A549 (cell line): ENCODE data around the gene HDHD2.

Source experiments
- BCL3 ChIP-seq: fragments of >200 bp; sonication (Bioruptor Twin); formaldehyde crosslinking; IDR thresholded peaks from 3 replicates; pipeline ENCODE4 v1.6.1; 2016
- CEBPB ChIP-seq, 2 experiments: fragments of >200 bp in 1 of 2; sonication (Bioruptor Twin) in 1 of 2; formaldehyde crosslinking in 1 of 2; IDR thresholded peaks; 2 replicates each; pipeline ENCODE4 v1.6.1; 2012 to 2016
- CHD4 ChIP-seq: fragments of 200-600 bp; sonication (generic); IDR thresholded peaks from 2 replicates; pipeline ENCODE4 v1.6.1; 2016; ENCODE audit warnings: antibody characterized with exemption, mild to moderate bottlenecking, borderline replicate concordance
- CTCF ChIP-seq: fragments of >200 bp; sonication (Bioruptor Twin); formaldehyde crosslinking; IDR thresholded peaks from 3 replicates; pipeline ENCODE4 v1.5.1; 2016
- EP300 ChIP-seq, 2 experiments: fragments of >200 bp; sonication (Bioruptor Twin); formaldehyde crosslinking; IDR thresholded peaks; 2 replicates in 1 of 2; 3 replicates in 1 of 2; pipeline ENCODE4 v1.6.1; 2016 to 2017
- MAX ChIP-seq: IDR thresholded peaks from 2 replicates; pipeline ENCODE4 v1.6.1; 2012
- PBX3 ChIP-seq: IDR thresholded peaks from 2 replicates; pipeline ENCODE4 v1.6.1; 2012
- POLR2A ChIP-seq: IDR thresholded peaks from 2 replicates; pipeline ENCODE4 v1.6.1; 2012; ENCODE audit warnings: mild to moderate bottlenecking, low read length

- no peak for TF ChIP-seq POLR2A
- no peak for TF ChIP-seq CTCF
- no peak for TF ChIP-seq CHD4
- no peak for TF ChIP-seq PBX3
- no peak for TF ChIP-seq MAX
- no peak for TF ChIP-seq CEBPB (IDR thresholded peaks at IDR 0.05)
- no peak for TF ChIP-seq EP300 (IDR thresholded peaks at IDR 0.05)
- TF ChIP-seq BCL3 = no peak
Observed at GRCh38 chr18:47109720-47110119, 40.6 kb downstream of the HDHD2 start.
